ENCODE measurements around the gene TASOR.
"Not testable (repeated sequence)": the region's sequence is repeated elsewhere in the genome, so short reads cannot be mapped to it uniquely, and the experiment has no call there.

Gene TASOR, protein sequence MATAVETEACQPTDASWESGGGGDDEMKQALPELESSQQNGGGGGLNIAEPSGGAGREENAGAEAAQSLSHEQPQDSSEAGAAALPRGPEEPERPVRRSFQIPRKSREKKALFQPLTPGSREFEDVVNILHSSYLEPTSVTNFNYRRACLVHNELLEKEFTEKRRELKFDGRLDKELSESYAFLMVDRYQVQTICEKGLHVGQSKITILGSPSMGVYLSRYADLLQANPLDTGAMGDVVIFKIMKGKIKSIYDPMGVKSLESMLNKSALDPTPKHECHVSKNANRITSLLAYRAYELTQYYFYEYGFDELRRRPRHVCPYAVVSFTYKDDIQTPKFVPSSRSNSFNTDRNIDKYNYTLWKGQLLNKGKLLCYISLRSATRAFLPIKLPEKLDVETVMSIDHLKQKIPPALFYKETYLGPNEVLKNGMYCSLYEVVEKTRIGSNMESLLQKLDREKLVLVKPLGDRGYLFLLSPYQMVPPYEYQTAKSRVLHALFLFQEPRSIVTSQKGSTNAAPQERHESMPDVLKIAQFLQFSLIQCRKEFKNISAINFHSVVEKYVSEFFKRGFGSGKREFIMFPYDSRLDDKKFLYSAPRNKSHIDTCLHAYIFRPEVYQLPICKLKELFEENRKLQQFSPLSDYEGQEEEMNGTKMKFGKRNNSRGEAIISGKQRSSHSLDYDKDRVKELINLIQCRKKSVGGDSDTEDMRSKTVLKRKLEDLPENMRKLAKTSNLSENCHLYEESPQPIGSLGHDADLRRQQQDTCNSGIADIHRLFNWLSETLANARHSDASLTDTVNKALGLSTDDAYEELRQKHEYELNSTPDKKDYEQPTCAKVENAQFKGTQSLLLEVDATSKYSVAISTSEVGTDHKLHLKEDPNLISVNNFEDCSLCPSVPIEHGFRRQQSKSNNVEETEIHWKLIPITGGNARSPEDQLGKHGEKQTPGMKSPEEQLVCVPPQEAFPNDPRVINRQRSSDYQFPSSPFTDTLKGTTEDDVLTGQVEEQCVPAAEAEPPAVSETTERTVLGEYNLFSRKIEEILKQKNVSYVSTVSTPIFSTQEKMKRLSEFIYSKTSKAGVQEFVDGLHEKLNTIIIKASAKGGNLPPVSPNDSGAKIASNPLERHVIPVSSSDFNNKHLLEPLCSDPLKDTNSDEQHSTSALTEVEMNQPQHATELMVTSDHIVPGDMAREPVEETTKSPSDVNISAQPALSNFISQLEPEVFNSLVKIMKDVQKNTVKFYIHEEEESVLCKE (N-terminal part only)

DNA sequence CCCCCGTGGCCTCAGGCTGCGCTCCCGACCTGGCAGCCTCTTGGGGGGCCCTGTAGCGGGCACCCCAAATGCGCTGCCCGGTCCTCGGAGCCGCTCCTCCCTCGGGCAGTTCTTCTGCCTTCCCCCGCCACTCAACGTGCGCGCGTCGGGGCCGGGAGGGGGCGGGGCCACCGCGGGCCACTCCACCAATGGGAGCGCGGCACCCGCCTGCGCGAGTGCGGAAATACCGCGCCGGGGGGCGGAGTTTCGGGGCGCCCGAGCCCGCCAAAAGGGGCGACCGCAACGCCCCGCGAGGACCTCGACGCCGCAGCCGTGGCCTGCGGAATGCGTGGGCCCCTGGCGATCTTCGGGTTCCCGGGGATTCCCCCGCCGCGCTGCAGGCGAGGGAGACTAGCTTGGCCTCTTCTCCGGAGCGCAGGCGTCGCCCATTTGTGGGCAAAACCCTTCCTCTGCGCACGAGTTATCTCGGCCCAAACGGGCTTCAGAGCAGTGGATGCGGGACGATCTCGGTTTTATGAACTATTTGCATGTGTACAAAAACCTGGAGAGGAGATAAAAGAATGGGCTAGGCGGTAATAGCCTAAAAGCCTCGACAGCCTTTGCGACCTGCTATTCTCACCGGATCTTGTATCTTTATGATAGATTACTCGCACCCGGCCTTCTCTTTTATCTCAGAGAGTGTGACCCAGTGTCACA lies at the start of gene TASOR:
Gene TASOR (minus strand): TSS at position 144 of the 696 bp plus-strand sequence. CDS start 259 bp downstream, outside the sequence.
- DNase-seq = peak; percentile 40 to 79

DNA sequence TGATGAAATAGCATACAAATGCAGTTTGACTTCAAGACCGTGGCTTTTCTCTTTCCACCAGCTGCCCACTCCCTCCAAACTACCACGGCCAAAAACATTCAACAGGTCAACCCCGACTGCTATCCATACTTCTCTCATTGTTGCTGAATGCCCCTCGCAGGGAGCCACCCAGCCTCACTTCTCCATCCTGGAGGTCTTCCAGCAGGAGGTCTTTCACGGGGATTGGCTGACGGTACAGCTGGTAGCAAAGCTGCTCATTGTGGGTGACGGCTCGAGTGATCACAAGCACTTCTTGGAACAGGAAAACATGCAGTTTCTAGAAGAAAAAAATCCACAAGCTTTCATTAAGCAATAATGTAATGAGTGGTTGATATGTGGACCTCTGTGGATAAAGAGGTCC lies 49.0 kb upstream of the TASOR start:
- no peak for DNase-seq

DNA sequence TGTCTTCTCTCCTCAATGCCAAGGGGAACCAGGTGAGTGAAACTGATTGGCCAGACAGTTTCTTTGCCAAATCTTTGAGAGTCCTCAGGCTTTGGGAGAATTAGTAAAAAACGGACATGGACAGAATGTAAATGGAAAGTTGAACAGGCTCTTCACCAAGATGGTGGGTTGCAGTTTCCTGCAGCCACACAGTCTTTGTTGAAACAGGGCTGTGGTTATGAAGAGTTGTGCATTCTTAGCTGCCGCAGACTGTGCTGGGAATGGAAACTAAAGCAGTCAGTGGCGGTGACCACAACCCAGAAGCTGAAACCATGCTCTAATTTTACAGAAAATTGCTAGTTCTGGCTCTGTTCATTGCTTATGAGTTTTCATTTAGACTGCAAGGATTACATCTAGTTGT lies 42.1 kb upstream of the TASOR start:
- no peak for DNase-seq

DNA sequence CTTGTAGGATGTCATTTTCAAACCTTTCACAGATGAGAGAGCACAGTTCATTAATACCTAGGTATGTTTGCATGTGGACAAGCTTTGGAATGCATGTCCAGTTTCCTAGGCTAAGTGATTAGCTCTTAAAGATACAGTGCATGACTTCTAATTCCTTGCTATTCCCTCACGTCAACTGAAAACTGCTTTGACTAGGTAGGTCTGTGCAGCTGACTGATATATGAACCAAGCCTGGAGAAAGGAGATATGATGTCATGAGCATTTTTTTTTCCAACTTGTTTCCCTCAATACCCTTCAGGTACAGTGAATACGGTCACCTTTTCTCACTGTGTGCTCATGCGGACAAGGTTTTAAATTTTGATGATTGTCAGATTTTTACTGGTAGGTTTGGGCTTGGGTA lies 41.6 kb upstream of the TASOR start:
- no peak for DNase-seq

DNA sequence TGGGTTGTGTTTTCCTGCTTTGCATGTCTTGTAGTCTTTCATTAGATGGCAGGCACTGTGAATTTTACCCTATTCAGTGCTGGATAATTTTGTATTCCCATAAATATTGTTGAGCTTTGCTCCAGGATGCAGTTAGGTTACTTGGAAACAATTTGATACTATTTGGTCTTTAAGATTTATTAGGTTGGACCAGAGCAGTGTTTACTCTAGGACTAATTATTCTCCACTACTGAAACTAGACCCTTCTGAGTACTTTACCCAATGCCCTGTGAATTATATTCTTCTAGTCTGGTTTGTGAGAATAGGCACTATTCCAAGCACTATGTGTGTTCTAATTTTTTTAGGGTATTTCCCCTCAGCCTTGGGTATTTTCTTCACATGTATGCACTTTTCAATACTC lies 37.8 kb upstream of the TASOR start:
- no peak for DNase-seq

DNA sequence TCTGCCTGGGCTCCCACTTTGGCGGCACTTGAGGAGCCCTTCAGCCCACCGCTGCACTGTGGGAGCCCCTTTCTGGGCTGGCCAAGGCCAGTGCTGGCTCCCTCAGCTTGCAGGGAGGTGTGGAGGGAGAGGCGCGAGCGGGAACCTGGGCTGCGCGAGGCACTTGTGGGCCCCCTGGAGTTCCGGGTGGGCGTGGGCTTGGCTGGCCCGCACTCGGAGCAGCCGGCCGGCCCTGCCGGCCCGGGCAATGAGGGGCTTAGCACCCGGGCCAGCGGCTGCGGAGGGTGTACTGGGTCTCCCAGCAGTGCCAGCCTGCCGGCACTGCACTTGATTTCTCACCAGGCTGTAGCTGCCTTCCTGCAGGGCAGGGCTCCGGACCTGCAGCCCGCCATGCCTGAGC lies 35.7 kb upstream of the TASOR start:
- not testable (repeated sequence) for DNase-seq

DNA sequence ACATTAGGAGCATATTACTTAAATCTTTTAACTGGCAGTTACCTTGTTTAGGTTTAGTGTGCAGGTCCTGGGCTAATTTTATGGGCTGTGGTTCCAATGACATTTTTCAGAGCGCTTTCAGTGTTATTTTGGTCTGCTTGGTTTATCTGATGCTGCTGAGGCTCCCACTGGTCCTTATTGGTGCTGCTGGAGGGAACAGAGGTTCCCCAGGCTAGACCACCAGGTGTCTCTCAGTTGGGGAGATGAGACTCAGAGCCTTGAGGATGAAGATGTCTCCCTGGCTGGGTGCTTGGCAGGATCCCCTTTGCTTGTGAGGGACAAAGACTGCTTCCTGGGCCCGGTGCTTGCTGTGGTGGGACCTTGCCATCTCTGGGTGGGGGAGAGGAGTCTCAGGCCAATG lies 28.3 kb upstream of the TASOR start:
- DNase-seq = no peak

DNA sequence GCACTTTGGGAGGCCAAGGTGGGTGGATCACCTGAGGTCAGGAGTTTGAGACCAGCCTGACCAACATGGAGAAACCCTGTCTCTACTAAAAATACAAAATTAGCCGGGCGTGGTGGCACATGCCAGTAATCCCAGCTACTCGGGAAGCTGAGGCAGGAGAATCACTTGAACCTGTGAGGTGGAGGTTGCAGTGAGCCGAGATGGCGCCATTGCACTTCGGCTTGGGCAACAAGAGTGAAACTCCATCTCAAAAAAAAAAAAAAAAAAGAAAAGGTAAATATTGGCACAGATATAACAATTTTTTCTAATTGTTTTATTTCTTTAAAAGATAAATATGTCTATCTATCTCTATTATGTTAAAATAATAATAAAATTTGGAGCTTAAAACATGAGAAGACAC lies 24.3 kb upstream of the TASOR start:
- not testable (repeated sequence) for DNase-seq

DNA sequence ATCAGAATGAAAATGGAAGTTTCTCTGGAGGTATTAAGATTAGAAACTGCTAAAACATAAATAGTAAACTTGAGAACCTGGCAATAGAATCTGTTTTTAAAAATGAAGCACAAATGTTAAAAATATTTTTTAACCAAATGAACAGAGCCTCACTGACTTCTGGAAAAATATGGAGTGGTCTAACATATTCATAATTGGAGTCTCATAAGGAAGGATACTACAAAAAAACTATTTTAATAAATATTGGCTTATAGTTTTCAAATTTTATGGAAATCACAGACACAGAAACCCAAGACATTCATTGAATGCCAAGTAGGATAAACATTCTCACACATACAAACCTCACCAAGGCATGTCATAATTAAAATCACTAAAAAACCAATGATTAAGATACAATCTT lies 23.6 kb upstream of the TASOR start:
- DNase-seq = no peak

DNA sequence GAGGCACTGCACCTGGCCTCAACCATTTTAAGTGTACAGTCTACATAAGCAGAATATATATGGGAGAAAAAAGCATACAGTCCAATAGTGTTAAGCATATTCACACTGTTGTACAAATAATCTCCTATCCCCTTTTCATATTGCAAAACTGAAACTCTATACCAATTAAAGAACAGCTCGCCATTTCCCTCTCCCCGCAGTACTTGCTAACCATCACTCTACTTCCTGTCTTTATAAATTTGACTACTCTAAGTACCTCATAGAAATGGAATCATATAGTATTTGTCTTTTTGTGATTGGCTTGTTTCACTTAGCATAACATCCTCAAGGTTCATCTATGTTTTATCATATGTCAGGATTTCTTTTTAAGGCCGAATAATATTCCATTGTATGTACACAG lies 21.6 kb upstream of the TASOR start:
- no peak for DNase-seq

DNA sequence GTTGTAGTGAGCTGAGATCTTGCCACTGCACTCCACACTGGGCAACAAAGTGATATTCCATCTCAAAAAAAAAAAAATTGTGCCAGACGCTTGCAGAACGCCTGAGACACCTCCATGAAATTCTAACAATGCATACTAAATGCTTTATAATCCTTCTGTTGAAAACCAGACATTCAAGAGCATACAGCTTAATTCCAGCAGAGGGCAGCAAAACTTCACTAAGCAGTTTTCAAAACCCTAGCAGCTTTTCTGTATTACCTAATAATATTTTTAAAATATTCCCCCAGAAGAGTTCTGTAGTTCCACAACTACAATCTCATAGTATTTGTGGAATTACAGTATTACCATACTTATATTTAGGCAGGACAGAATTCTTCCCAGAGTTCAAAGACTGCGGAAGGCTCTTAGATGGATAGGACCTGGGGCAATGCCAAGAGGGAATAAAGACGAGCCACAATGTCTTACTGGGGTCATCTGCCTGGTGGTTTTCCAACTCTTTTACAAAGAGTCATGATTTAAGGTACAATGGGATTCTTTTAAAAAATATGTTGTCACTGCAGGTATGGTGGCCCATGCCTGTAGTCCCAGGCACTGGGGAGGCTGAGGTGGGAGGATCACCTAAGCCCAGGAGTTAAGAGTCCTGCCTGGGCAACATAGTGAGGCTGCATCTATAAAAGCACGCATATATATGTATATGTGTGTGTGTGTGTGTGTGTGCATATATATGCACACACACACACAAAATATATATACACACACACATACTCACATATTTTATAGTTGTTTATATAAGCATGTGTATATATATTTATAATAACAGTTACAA lies 19.6 kb upstream of the TASOR start:
- peak; percentile 54 to 73 for DNase-seq

DNA sequence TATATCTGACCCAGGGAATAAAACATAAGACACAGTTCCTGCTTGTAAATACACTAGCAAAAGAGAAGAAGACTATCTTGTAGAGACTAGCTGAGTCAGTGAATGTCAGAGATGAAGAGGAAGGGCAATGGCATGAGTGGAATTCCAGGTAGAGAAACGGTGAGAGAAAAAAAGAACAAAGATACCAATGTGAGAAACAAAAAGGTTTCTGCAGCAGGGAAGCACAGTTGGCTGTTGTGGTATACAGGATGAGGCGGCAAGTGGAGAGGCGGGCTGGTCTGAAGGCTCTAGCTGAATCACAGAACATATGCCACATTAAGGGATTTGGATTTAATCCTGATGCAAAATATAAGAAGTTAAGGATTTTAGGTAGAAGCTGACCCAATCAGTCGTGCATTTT lies 17.1 kb upstream of the TASOR start:
- no peak for DNase-seq

DNA sequence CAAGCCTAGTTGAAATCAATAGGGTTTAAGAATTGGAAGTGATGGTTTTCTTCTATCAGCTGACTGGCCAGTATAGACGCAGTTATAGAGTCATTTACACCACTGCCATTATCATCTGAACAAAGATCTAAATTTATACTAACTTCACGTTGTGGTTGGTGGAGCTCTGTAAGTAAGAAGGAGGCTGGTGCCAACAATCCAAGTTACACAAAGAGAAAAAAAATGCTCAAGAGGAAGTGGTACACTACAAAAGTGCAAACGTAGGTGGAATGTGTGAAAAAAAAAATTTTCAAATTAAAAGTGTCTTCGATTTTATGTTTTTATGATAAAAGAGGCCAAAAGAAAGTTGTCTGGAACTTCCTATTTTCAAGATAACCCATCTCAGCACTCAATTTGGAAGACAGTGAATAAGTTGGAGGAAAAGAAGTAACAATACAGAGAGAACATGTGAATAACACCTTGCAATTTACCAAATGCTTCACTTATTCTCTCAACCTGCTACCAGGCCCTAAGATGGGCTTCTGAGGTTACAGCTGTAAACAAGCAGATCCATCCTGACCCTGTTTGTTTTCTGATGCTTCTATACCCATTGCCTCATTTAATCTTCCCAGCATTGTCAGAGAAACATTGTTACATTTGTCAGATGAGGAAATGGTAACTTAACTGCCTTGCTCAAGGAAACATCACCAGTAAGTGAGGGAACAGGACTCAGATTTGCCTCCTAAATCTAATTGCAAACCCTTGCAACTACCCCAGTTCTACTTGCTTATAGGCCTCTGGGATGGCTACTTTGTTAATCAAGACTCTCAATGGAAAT lies 12.0 kb upstream of the TASOR start:
- no peak for DNase-seq

DNA sequence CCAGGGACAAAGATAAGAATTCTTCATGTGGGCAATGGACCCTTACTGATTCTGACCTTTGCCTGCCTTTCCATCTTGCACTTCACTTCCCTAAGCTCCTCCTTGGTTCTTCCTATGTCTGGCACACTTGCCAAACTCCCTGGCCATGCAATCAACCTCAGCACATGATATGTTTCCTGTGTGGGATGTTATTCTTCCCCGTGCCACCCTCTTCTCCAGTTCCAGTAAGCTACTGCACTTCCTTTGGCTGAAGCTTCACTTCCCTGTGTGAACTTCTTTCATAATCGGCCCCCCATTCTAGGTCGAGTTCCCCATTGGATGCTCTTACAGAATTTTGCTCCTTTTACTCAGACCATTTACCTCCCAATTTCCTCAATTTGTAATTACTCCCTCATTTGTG lies 10.7 kb upstream of the TASOR start:
- DNase-seq = no peak

DNA sequence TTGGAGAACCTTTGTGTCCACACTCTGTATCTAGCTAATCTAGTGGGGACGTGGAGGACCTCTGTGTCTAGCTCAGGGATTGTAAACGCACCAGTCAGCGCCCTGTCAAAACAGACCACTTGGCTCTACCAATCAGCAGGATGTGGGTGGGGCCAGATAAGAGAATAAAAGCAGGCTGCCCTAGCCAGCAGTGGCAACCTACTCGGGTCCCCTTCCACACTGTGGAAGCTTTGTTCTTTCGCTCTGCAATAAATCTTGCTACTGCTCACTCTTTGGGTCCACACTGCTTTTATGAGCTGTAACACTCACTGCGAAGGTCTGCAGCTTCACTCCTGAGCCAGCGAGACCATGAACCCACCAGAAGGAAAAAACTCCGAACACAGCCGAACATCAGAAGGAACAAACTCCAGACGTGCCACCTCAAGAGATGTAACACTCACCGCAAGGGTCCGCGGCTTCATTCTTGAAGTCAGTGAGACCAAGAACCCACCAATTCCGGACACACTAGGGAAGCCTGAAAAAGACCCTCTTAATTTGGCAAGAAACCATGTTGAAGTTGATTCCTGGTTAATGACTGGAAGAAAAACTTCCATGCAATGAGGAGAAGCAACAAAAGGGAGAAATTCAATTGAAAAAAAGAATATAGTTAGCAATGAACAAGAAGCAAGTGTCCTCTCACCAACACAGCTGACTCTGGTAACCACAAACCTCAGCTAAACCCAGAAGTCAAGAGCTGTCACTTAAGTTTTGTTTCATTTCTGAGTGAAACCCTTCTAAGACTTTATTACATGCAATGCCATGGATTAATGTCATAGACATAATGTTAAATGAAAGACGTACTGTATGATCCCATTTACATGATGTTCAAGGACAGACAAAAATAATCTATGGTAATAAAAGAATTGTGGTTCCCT lies 9.7 kb upstream of the TASOR start:
- not testable (repeated sequence) for DNase-seq

DNA sequence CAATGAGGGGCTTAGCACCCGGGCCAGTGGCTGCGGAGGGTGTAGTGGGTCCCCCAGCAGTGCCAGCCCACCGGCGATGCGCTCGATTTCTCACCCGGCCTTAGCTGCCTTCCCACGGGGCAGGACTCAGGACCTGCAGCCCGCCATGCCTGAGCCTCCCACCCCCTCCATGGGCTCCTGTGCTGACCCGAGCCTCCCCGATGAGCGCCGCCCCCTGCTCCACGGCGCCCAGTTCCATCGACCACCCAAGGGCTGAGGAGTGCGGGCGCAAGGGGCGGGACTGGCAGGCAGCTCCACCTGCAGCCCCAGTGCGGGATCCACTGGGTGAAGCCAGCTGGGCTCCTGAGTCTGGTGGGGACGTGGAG lies 8.9 kb upstream of the TASOR start:
- not testable (repeated sequence) for DNase-seq

DNA sequence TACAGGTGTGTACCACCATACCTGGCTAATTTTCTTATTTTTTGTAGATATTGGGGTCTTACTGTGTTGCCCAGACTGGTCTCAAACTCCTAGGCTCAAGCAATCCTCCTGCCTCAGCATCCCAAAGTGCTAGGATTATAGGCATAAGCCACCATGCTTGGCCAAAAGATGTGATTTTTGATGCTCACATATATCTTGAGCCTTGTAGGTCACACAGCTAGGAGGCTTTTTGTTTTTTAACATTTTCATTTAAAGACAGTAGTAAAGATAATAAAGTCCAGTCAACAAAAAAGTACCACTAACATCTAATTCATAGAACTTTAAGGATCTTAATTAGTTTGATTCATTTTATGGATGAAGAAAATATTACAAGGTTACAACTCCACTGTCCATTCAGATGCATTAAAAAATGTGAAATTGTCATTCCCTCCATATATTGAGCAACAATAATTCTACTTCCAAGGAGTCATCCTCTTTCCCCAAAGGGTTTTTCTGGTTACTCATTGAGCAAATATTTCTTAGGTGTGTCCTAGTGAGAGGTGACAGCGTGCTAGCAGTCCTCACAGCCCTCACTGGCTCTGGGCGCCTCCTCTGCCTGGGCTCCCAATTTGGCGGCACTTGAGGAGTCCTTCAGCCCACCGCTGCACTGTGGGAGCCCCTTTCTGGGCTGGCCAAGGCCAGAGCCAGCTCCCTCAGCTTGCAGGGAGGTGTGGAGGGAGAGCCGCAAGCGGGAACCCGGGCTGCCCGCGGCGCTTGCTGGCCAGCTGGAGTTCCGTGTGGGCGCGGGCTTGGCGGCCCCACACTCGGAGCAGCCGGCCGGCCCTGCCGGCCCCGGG lies 8.3 kb upstream of the TASOR start:
- no peak for DNase-seq

DNA sequence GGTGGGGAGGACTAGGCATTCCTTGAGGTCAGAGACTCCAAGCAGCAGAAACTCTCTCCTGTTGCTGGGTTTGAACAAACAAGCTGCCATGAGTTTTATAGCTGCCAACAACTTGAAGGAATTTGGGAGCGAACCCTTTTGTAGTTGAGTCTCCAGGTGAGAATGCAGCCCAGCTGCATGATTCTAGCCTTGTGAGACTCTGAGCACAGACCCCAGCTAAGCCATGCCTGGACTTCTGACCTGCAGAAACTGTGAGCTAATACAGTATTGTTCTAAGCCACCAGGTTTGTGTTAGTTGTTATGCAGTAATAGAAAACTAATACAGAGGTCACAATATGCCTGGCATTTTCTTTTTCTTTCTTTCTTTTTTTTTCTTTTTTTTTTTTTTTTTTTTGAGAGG lies 6.2 kb upstream of the TASOR start:
- DNase-seq = no peak

DNA sequence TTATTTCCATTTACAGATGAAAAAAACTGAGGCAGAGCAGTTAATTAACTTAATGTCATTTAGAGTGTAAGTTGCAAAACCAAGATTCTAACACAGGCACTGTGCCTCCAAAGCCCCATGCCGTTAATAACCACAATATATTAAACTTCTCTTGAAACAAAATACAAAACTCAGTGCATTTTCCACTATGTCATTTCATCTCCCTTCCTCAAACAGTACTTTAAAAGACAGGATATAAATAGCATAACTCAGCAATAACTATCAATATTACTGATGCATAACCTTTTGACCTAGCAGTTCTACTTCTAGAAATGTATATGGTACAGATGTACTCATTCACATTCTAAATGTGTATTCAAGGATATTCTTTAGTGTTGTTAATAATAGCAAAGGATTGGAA lies 5.1 kb upstream of the TASOR start:
- DNase-seq = no peak
